SK-N-MC (cell line): ENCODE results near the gene SIN3A.
A peak's percentile ranks its signal among the peaks of the same experiment; 100 is the strongest.
"Not testable (repeated sequence)": the region's sequence is repeated elsewhere in the genome, so short reads cannot be mapped to it uniquely, and the experiment has no call there.

ENCODE experiments used
- DNase-seq: peaks from one replicate; pipeline ENCODE4 v3.0.0-alpha.2; 2011; ENCODE audit warnings: low read depth, low spot score
- H3K27ac ChIP-seq: fragments of 200-600 bp; sonication (generic); 2 replicates; pipeline ENCODE4 v1.5.1; 2016; ENCODE audit warnings: mixed run types
- H3K36me3 ChIP-seq: fragments of 200-600 bp; sonication (generic); 2 replicates; pipeline ENCODE4 v1.6.1; 2017; ENCODE audit warnings: antibody characterized with exemption, low read length, mixed read lengths; ENCODE audit not compliant: insufficient read depth
- H3K4me3 ChIP-seq: fragments of 200-600 bp; sonication (generic); 2 replicates; pipeline ENCODE4 v1.5.1; 2016
- H3K9ac ChIP-seq: fragments of 200-600 bp; sonication (generic); 2 replicates; pipeline ENCODE4 v1.8.0; 2017; ENCODE audit warnings: mixed run types, mixed read lengths; ENCODE audit not compliant: insufficient read length
- H3K9me3 ChIP-seq: fragments of 200-600 bp; sonication (generic); 2 replicates; pipeline ENCODE4 v1.6.1; 2017; ENCODE audit warnings: low read depth, mild to moderate bottlenecking, antibody characterized with exemption, low read length, moderate library complexity, mixed read lengths
- EZH2 ChIP-seq: fragments of 200-600 bp; sonication (generic); IDR thresholded peaks from one replicate; pipeline ENCODE4 v1.6.1; 2017; ENCODE audit warnings: antibody characterized with exemption
- FOXP2 ChIP-seq: optimal IDR thresholded peaks from 2 replicates; pipeline ENCODE3; 2011; ENCODE audit warnings: mild to moderate bottlenecking, moderate library complexity; ENCODE audit not compliant: insufficient read depth; ENCODE audit errors: extremely low read length, control extremely low read depth
- POLR2AphosphoS5 ChIP-seq: IDR thresholded peaks from 2 replicates; pipeline ENCODE4 v1.6.1; 2012; ENCODE audit warnings: mild to moderate bottlenecking, low read depth, low read length, borderline replicate concordance

The SIN3A gene

DNA sequence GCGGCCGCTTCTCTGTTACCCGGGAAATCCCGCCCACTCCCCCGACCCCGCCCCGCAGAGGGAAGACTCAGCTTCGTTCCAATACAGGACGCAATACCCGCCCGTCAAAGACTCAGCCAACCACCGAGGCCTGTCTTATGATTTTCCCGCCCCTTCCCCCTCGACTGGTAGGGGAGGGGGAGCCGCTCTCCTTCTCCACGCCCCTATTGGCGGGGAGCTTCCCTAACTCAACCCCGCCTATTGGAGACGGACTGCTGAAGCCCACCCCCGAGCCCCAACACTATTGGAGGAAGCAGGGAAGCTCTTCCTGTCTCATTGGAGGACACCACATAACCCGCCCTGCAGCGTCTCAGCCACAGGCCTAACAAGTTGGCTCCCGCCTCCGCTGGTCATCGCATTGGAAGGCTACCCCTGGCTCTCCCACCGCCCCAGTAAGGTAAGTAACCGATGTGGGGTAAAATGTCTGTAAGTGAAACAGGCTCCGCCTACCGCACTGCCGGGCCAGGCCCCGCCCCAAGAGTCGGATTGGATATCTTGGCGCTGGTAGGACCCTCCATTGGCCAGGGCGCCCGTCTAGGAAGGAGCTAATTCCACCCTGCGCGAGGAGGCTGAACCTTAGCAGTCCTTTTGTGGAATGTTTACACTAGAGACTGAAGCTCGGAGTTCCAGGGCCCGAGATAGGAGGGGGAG is at the start of gene SIN3A:
SIN3A (minus strand) TSS at position 17 of the 690 bp plus-strand sequence. CDS start 21,315 bp downstream, outside the sequence.
- peak within 1 kb of the TSS; percentile 100 for H3K4me3 ChIP-seq
- H3K9ac ChIP-seq: peak within 1 kb of the TSS; percentile 94
- H3K9me3 ChIP-seq: no peaks in the 10 kb centered on the region
- TF ChIP-seq EZH2 (no peak), FOXP2 (peak; percentile 44), POLR2AphosphoS5 (no peak)
- H3K27ac ChIP-seq: peak within 1 kb of the TSS; percentile 96
- H3K36me3 ChIP-seq: peaks cover 8% of the 10 kb centered on the region; the same call in 1 of the 2 replicates
- DNase-seq: peak; percentile 99

DNA sequence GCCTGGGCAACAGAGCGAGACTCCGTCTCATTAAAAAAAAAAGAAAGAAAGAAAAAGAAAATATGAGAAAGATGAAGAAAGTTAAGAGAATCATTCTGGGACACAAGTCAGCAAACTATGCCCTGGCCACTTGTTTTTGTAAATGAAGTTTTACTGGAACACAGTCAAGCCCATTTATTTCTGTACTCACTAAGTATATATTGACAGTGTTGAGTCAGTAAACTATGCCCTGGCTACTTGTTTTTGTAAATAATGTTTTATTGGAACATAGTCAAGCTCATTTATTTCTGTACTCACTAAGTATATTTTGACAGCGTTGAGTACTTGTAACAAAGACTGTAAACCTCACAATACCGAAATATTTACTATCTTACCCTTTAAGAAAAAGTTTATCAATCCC is 42.2 kb upstream of the SIN3A start:
- no peak for DNase-seq
- TF ChIP-seq EZH2 (no peak), POLR2AphosphoS5 (no peak), FOXP2 (no peak)
- H3K9me3 ChIP-seq: no peaks in the 10 kb centered on the region
- no peak overlapping the region for H3K27ac ChIP-seq
- H3K4me3 ChIP-seq: no peak overlapping the region
- H3K9ac ChIP-seq: no peak overlapping the region
- H3K36me3 ChIP-seq: peaks cover 9% of the 10 kb centered on the region

DNA sequence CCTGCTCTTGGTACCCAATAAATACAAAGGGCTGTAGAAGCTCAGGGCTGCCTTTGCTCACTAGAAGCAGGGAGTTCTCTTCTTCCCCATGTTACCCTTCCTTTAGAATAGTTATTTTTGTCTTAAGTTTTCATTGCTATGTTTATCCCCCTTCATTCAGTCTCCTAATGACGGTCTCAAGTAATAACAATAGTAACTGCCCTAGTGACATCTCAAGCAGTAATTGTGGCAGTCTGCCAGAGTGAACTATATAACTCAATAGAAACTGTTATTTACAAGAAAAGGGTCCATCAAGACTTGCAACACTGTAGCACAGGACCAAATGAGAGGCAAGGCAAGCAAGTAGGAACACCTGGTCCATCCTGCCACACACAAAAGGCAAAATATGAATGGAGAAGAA is 32.5 kb upstream of the SIN3A start:
- Histone ChIP-seq H3K27ac (no peak overlapping the region), H3K36me3 (peaks cover 12% of the 10 kb centered on the region), H3K4me3 (no peak overlapping the region), H3K9ac (no peak overlapping the region), H3K9me3 (no peaks in the 10 kb centered on the region)
- TF ChIP-seq POLR2AphosphoS5 (no peak), EZH2 (no peak), FOXP2 (no peak)
- DNase-seq: no peak

DNA sequence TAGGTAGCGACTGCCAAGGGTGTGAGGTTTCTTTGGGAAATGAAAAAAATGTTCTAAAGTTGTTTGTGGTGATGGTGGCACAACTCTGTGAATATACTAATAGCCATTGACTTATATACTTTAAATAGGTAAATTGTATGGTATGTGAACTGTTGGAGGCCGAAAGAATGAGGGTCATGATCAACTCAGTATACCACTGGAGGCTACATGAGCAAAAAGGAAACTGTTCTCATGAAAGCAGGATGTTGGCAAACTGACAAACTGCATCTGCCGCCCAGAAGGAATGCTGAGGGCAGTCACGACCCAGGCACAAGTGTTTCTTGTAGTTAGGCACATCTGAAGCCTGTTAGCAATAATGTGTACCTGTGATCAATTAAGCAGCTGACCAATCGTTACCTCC is 32.1 kb upstream of the SIN3A start:
- not testable (repeated sequence) for DNase-seq, H3K4me3 ChIP-seq, H3K9ac ChIP-seq, H3K27ac ChIP-seq, H3K9me3 ChIP-seq
- peaks cover 12% of the 10 kb centered on the region for H3K36me3 ChIP-seq

DNA sequence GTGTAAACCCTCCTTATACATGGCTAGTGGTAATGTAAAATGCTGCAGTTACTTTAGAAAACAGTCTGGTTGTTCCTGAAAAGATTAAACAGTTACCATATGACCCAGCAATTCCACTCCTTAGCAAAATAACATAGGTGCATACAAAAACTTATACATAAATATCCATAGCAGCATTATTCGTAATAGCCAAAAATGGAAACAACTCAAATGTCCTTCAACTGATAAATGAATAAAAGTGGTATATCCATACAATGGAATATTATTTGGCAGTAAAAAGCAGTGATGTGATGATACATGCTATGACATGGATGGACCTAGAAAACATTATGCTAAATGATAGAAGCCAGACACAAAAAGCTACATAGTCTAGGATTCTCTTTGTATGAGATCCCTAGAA is 31.6 kb upstream of the SIN3A start:
- peaks cover 15% of the 10 kb centered on the region for H3K36me3 ChIP-seq
- no peak for DNase-seq
- H3K9me3 ChIP-seq: no peaks in the 10 kb centered on the region
- no peak overlapping the region for H3K4me3 ChIP-seq
- no peak overlapping the region for H3K9ac ChIP-seq
- no peak overlapping the region for H3K27ac ChIP-seq
- TF ChIP-seq EZH2 (no peak), FOXP2 (no peak), POLR2AphosphoS5 (no peak)

DNA sequence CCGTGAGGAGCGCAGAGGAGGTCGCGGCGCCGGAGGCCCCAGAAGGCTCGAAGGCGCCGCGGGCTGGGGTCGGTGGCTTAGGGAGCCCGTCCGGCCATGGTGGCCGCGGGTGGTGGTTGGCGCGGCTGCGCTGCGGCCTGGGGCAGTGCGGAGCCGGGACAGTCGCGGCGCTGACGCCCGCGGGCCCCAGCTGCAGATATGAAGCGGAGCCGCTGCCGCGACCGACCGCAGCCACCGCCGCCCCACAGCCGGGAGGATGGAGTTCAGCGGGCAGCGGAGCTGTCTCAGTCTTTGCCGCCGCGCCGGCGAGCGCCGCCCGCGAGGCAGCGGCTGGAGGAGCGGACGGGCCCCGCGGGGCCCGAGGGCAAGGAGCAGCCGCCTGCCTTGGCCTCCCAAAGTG is 29.0 kb upstream of the SIN3A start:
- DNase-seq, H3K9me3 ChIP-seq, H3K27ac ChIP-seq, H3K9ac ChIP-seq, H3K4me3 ChIP-seq: not testable (repeated sequence)
- peaks cover 15% of the 10 kb centered on the region for H3K36me3 ChIP-seq

DNA sequence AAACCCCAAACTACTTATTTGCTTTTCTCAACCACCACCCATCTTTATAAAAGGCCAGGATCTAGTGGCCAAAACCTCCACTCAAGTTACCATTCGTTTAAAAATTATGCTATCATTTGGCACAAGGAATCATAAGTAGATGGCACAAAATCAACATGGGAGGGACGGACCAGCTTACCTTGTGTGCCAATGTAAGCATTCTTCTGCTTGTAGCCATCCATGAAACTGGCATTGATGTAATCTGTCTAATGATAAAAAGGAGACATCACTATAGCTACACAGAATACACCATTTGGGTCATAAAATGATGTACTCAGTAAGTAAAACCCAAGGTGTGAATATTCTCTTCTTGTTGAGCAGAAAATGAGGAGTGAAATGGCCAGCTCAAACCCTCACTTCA is 28.2 kb upstream of the SIN3A start:
- no peak for TF ChIP-seq FOXP2
- TF ChIP-seq EZH2: no peak
- no peak for TF ChIP-seq POLR2AphosphoS5
- Histone ChIP-seq H3K4me3 (no peak overlapping the region), H3K27ac (no peak overlapping the region), H3K9me3 (no peaks in the 10 kb centered on the region), H3K36me3 (peaks cover 15% of the 10 kb centered on the region), H3K9ac (no peak overlapping the region)
- DNase-seq: no peak

DNA sequence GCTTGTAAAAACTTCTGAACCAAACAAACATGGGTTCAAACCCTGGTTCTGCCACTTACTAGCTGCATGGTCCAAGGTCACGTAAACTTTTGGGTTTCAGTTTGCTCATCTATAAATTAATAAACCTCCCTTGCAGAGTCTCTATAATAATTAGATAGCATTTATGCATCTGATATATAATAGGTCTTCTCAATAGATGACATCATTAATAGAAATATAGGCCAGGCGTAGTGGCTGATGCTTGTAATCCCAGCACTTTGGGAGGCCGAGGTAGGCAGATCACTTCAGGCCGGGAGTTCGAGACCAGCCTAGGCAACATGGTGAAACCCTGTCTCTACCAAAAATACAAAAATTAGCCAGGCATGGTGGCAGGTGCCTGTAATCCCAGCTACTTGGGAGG is 25.6 kb upstream of the SIN3A start:
- not testable (repeated sequence) for H3K36me3 ChIP-seq, H3K9me3 ChIP-seq, DNase-seq, H3K9ac ChIP-seq, H3K4me3 ChIP-seq, H3K27ac ChIP-seq

DNA sequence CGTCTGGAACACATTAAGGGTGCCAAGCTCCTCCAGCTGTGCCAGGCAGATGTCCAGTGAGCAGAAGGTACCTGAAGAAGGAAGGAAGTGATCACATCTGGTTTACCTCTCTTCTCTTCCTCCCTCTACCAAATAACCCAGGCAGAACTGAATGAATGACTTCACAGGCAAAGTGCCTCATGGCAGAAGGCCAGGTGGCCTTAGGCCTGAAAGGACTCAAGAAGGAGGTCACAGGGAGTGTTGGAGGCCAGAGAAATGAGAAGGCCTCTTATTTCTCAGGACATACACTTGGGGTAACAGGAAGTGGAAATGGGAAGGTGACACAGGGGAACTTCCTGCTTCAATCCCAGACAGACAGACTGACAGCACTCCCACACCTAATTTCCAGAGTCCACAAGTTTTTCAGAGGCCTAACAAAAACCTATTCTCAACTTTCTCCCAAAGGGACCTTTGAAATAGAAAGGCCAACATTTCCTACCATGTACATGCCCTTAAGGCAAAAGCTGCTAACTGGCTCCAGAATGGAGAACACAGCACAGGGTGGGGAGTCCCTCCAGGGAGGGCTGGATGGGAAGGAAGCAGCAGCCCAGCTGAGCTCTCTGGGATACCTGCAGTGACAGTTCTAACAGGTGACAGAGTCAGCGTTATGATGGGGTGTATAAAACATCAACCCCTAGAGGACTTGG is 17.6 kb upstream of the SIN3A start:
- no peak overlapping the region for H3K9ac ChIP-seq
- no peak overlapping the region for H3K4me3 ChIP-seq
- peaks cover 26% of the 10 kb centered on the region; the same call in 1 of the 2 replicates for H3K36me3 ChIP-seq
- H3K9me3 ChIP-seq: no peaks in the 10 kb centered on the region
- no peak for TF ChIP-seq POLR2AphosphoS5
- TF ChIP-seq FOXP2: no peak
- no peak for TF ChIP-seq EZH2
- no peak for DNase-seq
- H3K27ac ChIP-seq: no peak overlapping the region
